WTC11 (cell line): ENCODE results near the gene ULK4. TPM values are rescaled to one million over a fixed set of nuclear protein-coding genes. Genes with fewer than 3 reads are reported as not detected.

Experiments used
- ATAC-seq: fragments of 200-7000 bp; cut with Tn5 transposase; 2 replicates; pipeline ENCODE4 v1.10.0; 2021; ENCODE audit warnings: mild to moderate bottlenecking, moderate library complexity
- CTCF ChIA-PET: fragments of 300-600 bp; sonication (Branson Sonifier 250); formaldehyde crosslinking; loops from one replicate; lab custom pipeline; 2021; ENCODE audit warnings: antibody characterized with exemption; lab: Charles Lee
- POLR2A ChIA-PET: fragments of 350-600 bp; sonication (Branson Sonifier 250); formaldehyde crosslinking; loops from one replicate; lab custom pipeline; 2021; ENCODE audit warnings: antibody characterized with exemption; lab: Charles Lee
- DNase-seq: peaks from one replicate; pipeline ENCODE4 v3.0.0; 2021; ENCODE audit warnings: low spot score
- H3K27ac Mint-ChIP-seq: 2 replicates; pipeline ENCODE4 v1.8.0; 2021; ENCODE audit warnings: mixed read lengths
- H3K27me3 Mint-ChIP-seq: 2 replicates; pipeline ENCODE4 v1.8.0; 2021; ENCODE audit warnings: low read depth, mild to moderate bottlenecking, moderate library complexity, mixed read lengths
- H3K36me3 Mint-ChIP-seq: 2 replicates; pipeline ENCODE4 v1.8.0; 2021; ENCODE audit warnings: mixed read lengths
- H3K4me1 Mint-ChIP-seq: 2 replicates; pipeline ENCODE4 v1.8.0; 2022; ENCODE audit warnings: mixed read lengths
- H3K4me3 Mint-ChIP-seq: 2 replicates; pipeline ENCODE4 v1.8.0; 2021; ENCODE audit warnings: mild to moderate bottlenecking, moderate library complexity, mixed read lengths
- H3K9me3 Mint-ChIP-seq: 2 replicates; pipeline ENCODE4 v1.8.0; 2021; ENCODE audit warnings: mixed read lengths
- ATF1 ChIP-seq: sonication (generic); formaldehyde crosslinking; IDR thresholded peaks from 2 replicates; pipeline ENCODE4 v1.8.1; 2023; ENCODE audit warnings: mild to moderate bottlenecking, moderate library complexity, missing genetic modification reagents
- EMX1 ChIP-seq: fragments of 250-450 bp; sonication (Bioruptor Pico); IDR thresholded peaks from 2 replicates; pipeline ENCODE4 v1.8.0; 2021; ENCODE audit warnings: mild to moderate bottlenecking
- ETV6 ChIP-seq: sonication (generic); formaldehyde crosslinking; IDR thresholded peaks from 2 replicates; pipeline ENCODE4 v1.8.1; 2022; ENCODE audit warnings: mild to moderate bottlenecking, missing genetic modification reagents
- FOXJ3 ChIP-seq: sonication (generic); formaldehyde crosslinking; IDR thresholded peaks from 2 replicates; pipeline ENCODE4 v1.9.0; 2021; ENCODE audit warnings: missing genetic modification reagents, mild to moderate bottlenecking, borderline replicate concordance
- GRHL2 ChIP-seq: fragments of 250-450 bp; sonication (Bioruptor Pico); IDR thresholded peaks from 2 replicates; pipeline ENCODE4 v1.8.0; 2022; ENCODE audit warnings: mild to moderate bottlenecking, moderate library complexity; ENCODE audit not compliant: insufficient replicate concordance, severe bottlenecking
- KAT7 ChIP-seq: sonication (generic); formaldehyde crosslinking; IDR thresholded peaks from 2 replicates; pipeline ENCODE4 v1.8.1; 2023; ENCODE audit warnings: missing genetic modification reagents, mild to moderate bottlenecking, borderline replicate concordance
- NR1H2 ChIP-seq: sonication (generic); formaldehyde crosslinking; IDR thresholded peaks from 2 replicates; pipeline ENCODE4 v1.9.0; 2021; ENCODE audit warnings: mild to moderate bottlenecking, moderate library complexity, missing genetic modification reagents
- OVOL2 ChIP-seq: fragments of 250-450 bp; sonication (Bioruptor Pico); IDR thresholded peaks from 2 replicates; pipeline ENCODE4 v1.9.0; 2021; ENCODE audit warnings: mild to moderate bottlenecking, borderline replicate concordance
- RELA ChIP-seq: sonication (generic); formaldehyde crosslinking; IDR thresholded peaks from 2 replicates; pipeline ENCODE4 v1.8.1; 2022; ENCODE audit warnings: missing genetic modification reagents, mild to moderate bottlenecking, borderline replicate concordance
- SMAD3 ChIP-seq: sonication (generic); formaldehyde crosslinking; IDR thresholded peaks from 2 replicates; pipeline ENCODE4 v1.8.0; 2022; ENCODE audit warnings: missing genetic modification reagents, mild to moderate bottlenecking, borderline replicate concordance
- SMAD4 ChIP-seq: sonication (generic); formaldehyde crosslinking; IDR thresholded peaks from 2 replicates; pipeline ENCODE4 v1.8.0; 2022; ENCODE audit warnings: mild to moderate bottlenecking, missing genetic modification reagents
- SP1 ChIP-seq: sonication (generic); formaldehyde crosslinking; conservative IDR thresholded peaks from 2 replicates; pipeline ENCODE4 v1.8.1; 2022; ENCODE audit warnings: missing genetic modification reagents
- TCF7 ChIP-seq: sonication (generic); formaldehyde crosslinking; IDR thresholded peaks from 2 replicates; pipeline ENCODE4 v1.8.0; 2022; ENCODE audit warnings: mild to moderate bottlenecking, low read depth, missing genetic modification reagents, moderate library complexity
- ZNF121 ChIP-seq: sonication (generic); formaldehyde crosslinking; IDR thresholded peaks from 2 replicates; pipeline ENCODE4 v1.8.0; 2023; ENCODE audit warnings: missing genetic modification reagents
- ZNF219 ChIP-seq: sonication (generic); formaldehyde crosslinking; IDR thresholded peaks from 2 replicates; pipeline ENCODE4 v1.8.0; 2023; ENCODE audit warnings: missing genetic modification reagents, mild to moderate bottlenecking, borderline replicate concordance
- total RNA-seq: library from RNA; stranded (reverse); gene quantifications from 3 replicates; pipeline ENCODE4 v1.2.3, GENCODE V29; 2021
- TF ChIP-seq, protein P1 (sequence below): sonication (generic); formaldehyde crosslinking; IDR thresholded peaks from 2 replicates; pipeline ENCODE4 v1.8.0; 2023; ENCODE audit warnings: mild to moderate bottlenecking, missing genetic modification reagents
- TF ChIP-seq, protein P2 (sequence below): sonication (generic); formaldehyde crosslinking; conservative IDR thresholded peaks from 2 replicates; pipeline ENCODE4 v1.8.1; 2023; ENCODE audit warnings: mild to moderate bottlenecking, low read depth, missing genetic modification reagents, moderate library complexity
- TF ChIP-seq, protein P3 (sequence below): sonication (generic); formaldehyde crosslinking; IDR thresholded peaks from 2 replicates; pipeline ENCODE4 v1.8.0; 2022; ENCODE audit warnings: mild to moderate bottlenecking, missing genetic modification reagents
- TF ChIP-seq, protein P4 (sequence below): sonication (generic); formaldehyde crosslinking; IDR thresholded peaks from 2 replicates; pipeline ENCODE4 v1.8.1; 2023; ENCODE audit warnings: mild to moderate bottlenecking, missing genetic modification reagents, moderate library complexity
- TF ChIP-seq, protein P5 (sequence below): fragments of 250-450 bp; sonication (Bioruptor Pico); conservative IDR thresholded peaks from 2 replicates; pipeline ENCODE4 v1.9.0; 2021; ENCODE audit warnings: mild to moderate bottlenecking

Gene ULK4
- total RNA-seq, 1 experiment from 2014 or later, result 9.2 TPM

- no peak for DNase-seq
- no peaks in the 10 kb centered on the region for H3K4me1 Mint-ChIP-seq
- TF ChIP-seq OVOL2 (CRISPR knock-in tag), result no peak
- TF ChIP-seq, protein P1, sequence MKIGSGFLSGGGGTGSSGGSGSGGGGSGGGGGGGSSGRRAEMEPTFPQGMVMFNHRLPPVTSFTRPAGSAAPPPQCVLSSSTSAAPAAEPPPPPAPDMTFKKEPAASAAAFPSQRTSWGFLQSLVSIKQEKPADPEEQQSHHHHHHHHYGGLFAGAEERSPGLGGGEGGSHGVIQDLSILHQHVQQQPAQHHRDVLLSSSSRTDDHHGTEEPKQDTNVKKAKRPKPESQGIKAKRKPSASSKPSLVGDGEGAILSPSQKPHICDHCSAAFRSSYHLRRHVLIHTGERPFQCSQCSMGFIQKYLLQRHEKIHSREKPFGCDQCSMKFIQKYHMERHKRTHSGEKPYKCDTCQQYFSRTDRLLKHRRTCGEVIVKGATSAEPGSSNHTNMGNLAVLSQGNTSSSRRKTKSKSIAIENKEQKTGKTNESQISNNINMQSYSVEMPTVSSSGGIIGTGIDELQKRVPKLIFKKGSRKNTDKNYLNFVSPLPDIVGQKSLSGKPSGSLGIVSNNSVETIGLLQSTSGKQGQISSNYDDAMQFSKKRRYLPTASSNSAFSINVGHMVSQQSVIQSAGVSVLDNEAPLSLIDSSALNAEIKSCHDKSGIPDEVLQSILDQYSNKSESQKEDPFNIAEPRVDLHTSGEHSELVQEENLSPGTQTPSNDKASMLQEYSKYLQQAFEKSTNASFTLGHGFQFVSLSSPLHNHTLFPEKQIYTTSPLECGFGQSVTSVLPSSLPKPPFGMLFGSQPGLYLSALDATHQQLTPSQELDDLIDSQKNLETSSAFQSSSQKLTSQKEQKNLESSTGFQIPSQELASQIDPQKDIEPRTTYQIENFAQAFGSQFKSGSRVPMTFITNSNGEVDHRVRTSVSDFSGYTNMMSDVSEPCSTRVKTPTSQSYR, result no peak
- TF ChIP-seq, protein P2, sequence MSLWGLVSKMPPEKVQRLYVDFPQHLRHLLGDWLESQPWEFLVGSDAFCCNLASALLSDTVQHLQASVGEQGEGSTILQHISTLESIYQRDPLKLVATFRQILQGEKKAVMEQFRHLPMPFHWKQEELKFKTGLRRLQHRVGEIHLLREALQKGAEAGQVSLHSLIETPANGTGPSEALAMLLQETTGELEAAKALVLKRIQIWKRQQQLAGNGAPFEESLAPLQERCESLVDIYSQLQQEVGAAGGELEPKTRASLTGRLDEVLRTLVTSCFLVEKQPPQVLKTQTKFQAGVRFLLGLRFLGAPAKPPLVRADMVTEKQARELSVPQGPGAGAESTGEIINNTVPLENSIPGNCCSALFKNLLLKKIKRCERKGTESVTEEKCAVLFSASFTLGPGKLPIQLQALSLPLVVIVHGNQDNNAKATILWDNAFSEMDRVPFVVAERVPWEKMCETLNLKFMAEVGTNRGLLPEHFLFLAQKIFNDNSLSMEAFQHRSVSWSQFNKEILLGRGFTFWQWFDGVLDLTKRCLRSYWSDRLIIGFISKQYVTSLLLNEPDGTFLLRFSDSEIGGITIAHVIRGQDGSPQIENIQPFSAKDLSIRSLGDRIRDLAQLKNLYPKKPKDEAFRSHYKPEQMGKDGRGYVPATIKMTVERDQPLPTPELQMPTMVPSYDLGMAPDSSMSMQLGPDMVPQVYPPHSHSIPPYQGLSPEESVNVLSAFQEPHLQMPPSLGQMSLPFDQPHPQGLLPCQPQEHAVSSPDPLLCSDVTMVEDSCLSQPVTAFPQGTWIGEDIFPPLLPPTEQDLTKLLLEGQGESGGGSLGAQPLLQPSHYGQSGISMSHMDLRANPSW, result no peak
- TF ChIP-seq, protein P3, sequence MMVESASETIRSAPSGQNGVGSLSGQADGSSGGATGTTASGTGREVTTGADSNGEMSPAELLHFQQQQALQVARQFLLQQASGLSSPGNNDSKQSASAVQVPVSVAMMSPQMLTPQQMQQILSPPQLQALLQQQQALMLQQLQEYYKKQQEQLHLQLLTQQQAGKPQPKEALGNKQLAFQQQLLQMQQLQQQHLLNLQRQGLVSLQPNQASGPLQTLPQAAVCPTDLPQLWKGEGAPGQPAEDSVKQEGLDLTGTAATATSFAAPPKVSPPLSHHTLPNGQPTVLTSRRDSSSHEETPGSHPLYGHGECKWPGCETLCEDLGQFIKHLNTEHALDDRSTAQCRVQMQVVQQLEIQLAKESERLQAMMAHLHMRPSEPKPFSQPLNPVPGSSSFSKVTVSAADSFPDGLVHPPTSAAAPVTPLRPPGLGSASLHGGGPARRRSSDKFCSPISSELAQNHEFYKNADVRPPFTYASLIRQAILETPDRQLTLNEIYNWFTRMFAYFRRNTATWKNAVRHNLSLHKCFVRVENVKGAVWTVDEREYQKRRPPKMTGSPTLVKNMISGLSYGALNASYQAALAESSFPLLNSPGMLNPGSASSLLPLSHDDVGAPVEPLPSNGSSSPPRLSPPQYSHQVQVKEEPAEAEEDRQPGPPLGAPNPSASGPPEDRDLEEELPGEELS, result no peak
- TF ChIP-seq, protein P4, sequence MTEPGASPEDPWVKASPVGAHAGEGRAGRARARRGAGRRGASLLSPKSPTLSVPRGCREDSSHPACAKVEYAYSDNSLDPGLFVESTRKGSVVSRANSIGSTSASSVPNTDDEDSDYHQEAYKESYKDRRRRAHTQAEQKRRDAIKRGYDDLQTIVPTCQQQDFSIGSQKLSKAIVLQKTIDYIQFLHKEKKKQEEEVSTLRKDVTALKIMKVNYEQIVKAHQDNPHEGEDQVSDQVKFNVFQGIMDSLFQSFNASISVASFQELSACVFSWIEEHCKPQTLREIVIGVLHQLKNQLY (CRISPR knock-in tag), result no peak
- no peak for TF ChIP-seq RELA (CRISPR knock-in tag)
- TF ChIP-seq SP1, result no peak
- no peak for TF ChIP-seq TCF7 (CRISPR knock-in tag)
- TF ChIP-seq SMAD3, result no peak
- TF ChIP-seq ATF1 (CRISPR knock-in tag), result no peak
- no peak for TF ChIP-seq FOXJ3
- TF ChIP-seq KAT7 (CRISPR knock-in tag), result no peak
- no peak for TF ChIP-seq GRHL2
- TF ChIP-seq, protein P5, sequence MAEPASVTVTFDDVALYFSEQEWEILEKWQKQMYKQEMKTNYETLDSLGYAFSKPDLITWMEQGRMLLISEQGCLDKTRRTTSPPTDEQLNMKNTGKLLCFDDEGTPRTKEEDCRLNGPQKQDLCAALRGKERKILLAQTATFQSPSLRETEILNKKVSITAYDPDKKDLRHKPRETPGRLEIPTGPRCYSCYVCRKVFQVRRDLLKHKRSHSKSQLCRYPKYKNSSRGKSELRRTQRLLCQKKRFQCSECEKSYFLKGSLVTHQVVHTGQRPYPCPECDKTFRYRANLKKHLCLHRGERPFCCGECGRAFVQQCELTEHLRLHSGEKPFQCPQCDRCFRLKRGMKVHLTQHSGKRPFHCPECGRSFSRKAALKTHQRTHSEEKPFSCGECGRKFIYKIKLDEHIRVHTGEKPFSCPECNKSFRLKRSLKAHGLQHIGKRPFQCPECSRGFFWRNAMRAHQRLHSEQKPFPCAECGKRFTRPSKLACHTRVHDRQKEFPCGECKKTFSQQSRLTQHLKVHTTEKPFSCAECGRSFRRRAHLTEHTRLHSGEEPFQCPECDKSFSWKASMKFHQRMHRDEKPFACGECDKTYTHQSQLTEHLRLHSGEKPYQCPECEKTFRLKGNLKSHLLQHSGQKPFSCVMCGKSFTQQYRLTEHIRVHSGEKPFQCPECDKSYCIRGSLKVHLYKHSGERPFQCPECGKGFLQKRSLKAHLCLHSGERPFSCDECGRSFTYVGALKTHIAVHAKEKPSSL (CRISPR knock-in tag), result no peak
- no peak for TF ChIP-seq ZNF219 (CRISPR knock-in tag)
- no peak for TF ChIP-seq NR1H2 (CRISPR knock-in tag)
- TF ChIP-seq ZNF121 (CRISPR knock-in tag), result no peak
- TF ChIP-seq EMX1 (CRISPR knock-in tag), result no peak
- no peak for TF ChIP-seq ETV6 (CRISPR knock-in tag)
- TF ChIP-seq SMAD4, result no peak
- H3K9me3 Mint-ChIP-seq, result peaks cover 38% of the 10 kb centered on the region
- ChIA-PET POLR2A (no interaction called here), CTCF (no interaction called here)
- no peak for ATAC-seq
- H3K4me3 Mint-ChIP-seq, result no peak overlapping the region
- no peaks in the 10 kb centered on the region for H3K27me3 Mint-ChIP-seq
- H3K36me3 Mint-ChIP-seq, result peaks cover 3% of the 10 kb centered on the region; the same call in 1 of the 2 replicates
- H3K27ac Mint-ChIP-seq, result no peak overlapping the region
Measured at GRCh38 chr3:41426485-41426884, 535.4 kb downstream of the ULK4 start.
